GM18907 (cell line): ENCODE data around the gene FAM168A.

Experiments used
- ATAC-seq: cut with Tn5 transposase; IDR thresholded peaks from one replicate; pipeline ENCODE4 v1.9.1; 2021; ENCODE audit warnings: mild to moderate bottlenecking, moderate library complexity; ENCODE audit not compliant: unreplicated experiment

FAM168A gene, protein sequence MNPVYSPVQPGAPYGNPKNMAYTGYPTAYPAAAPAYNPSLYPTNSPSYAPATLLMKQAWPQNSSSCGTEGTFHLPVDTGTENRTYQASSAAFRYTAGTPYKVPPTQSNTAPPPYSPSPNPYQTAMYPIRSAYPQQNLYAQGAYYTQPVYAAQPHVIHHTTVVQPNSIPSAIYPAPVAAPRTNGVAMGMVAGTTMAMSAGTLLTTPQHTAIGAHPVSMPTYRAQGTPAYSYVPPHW

GRCh38 chr11:73597956-73598718, at the start of gene FAM168A:
FAM168A (minus strand) TSS chr11:73598112; CDS start chr11:73468474, 129,638 bp downstream.
- ATAC-seq, result peak; percentile 92

DNA sequence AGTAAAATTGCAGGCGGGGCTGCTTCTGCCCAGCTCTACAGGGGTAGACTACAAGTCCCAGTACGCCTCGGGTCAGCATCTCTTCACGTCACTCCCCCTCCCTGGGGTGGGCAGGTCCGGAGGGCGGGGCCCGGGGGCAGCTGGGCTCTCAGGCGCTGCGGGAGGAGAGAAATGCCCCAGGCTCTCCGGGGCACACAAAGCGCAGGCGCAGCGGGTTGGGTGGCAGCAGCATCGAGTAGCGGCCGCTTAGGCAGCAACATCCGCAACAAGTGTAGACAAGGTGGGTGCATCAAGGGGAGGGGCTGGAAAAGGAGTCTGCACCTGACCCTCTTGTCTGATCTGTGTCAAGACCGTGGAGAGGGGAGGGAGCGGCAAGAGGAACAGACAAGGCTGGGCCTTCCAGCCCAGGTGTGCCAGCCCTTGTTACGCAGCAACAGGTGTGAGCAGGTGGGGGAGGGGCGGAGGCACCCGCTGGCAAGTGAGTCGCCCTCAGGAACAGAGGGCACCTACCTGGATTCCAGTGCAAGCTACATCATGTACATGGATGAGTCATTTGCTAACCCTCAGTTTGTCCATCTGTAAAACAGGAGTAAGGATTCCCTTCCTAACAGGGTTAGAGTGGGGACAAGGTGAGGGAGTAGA, 49.7 kb upstream of the FAM168A start:
- ATAC-seq, result peak; percentile 92

DNA sequence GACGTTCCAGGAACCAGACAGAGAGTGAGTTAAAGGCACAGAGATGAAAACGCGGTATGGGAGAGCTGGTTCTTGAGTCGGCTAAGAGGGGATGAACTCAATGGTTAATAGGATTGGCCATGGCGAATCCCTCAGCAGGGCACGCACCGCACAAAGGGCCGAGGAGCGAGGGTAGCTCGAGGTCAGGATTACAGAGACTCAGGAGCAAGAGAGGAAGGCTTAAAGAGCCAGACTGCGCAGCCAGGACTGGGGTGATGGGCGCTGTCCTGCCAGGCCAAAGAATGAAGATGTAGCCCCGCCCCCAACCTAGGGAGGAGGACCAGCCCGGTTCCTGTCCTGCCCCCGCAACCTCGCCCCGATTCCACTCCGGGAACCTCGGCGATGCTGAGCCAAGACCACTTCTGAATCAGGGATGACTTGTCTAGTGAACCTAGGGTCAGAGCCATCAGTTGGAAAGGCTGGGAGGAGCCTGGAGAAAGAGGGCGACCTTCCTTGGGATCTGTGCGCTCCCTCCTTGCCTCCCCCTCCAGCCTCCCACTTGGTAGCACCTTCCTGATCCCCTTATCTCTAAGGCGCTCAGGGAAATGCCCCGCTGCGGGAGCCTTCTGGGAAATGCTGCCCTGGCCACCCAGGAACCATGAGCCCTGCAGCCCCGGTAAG, 48.2 kb upstream of the FAM168A start, which contains the start of gene PLEKHB1:
Gene PLEKHB1, plus strand, starts transcription at position 610 of the 660 bp plus-strand sequence. Its CDS starts 28 bp downstream, at position 638.
- no peak for ATAC-seq

GRCh38 chr11:73645121-73645969, 47.4 kb upstream of the FAM168A start:
- ATAC-seq, result no peak

DNA sequence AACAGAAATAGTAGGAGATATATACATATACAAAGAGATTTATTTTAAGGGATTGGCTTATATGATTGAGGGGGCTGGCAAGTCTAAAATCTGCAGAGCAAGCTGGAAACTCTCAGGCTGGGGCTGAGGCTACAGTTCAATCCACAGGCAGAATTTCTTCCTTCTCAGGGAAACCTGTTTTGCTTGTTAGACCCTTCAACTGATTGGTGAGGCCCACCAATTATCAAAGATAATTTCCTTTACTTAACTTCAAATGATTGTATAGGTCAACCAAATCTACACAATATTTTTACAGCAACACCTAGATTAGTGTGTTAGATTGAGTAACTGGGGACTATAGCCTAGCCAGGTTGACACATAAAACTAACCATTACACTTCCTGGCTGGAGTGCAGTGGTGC, 43.8 kb upstream of the FAM168A start:
- ATAC-seq, result no peak

- ATAC-seq, result no peak
Measured at GRCh38 chr11:73640592-73640991, 42.7 kb upstream of the FAM168A start.

- no peak for ATAC-seq
Measured at GRCh38 chr11:73637012-73637411, 39.1 kb upstream of the FAM168A start.

GRCh38 chr11:73636249-73636648, 38.3 kb upstream of the FAM168A start:
- no peak for ATAC-seq

DNA sequence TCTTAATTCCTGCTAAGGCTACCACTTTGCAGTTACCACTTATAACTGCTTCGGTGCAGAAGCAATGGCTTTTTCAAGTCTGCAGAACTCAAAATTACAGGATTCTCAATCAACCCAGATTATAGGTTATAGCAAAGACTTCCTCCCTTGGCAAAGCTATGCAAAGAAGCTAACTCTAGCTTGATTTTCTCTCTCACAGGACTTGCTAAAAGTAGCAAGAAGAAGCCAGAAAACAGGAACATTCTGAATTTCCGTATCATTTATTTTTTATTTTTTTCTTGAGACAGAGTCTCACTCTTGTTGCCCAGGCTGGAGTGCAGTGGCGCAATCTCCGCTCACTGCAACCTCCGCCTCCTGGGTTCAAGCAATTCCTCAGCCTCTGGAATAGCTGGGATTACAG, 37.8 kb upstream of the FAM168A start:
- no peak for ATAC-seq

- ATAC-seq, result no peak
Measured at GRCh38 chr11:73633999-73634398, 36.1 kb upstream of the FAM168A start.

DNA sequence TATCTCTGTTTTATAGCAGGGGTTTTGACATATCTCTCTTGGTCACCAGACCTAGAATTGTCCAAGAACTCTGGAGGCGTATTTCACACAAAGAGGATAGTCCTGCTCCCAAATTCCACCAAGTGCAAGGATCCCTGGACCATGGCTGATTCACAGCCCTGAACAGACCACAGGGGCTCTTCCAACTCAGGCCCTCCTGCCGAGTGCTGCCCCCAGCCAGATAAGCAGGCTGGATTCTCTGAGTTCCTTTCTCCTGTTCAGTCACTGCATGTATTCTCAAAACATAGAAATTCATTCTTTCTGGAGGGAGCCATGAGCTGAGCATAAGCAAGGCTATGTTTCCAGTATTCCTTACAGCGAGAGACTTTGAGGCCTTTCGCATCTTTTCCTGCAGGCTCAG, 35.1 kb upstream of the FAM168A start:
- ATAC-seq, result no peak

DNA sequence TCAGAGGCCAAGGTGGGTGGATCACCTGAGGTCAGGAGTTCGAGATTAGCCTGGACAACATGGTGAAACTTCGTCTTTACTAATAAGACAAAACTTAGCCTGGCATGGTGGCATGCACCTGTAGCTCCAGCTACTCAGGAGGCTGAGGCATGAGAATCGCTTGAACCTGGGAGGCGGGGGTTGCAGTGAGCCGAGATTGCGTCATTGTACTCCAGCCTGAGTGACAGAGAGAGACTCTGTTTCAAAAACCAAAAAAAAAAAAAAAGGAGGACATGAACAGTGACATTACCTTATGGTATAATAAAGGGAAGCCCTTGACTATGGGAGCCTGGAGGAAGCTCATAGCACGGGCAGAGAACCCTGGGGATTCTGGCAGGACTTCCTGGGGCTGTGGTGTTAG, 32.0 kb upstream of the FAM168A start:
- ATAC-seq, result no peak

GRCh38 chr11:73625696-73626318, 27.9 kb upstream of the FAM168A start:
- ATAC-seq, result no peak

DNA sequence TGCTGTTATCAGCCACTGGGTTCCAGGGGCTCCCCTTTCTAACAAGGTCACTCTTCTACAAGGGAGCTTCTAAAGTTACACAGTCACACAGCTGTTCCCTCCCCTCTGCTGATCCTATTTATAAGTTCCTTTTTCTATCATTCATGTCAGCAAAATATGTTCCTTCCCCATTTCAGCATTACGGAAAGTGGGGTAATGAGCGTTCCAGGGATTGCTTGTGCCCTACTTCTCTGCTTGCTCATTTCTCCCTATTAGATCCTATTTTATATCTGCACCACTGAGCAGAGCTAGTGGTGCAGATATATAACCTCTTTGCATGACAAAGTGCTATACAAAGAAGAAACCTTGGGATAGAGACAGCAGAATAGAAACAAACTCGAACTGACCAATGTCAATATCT, 25.8 kb upstream of the FAM168A start:
- no peak for ATAC-seq

- ATAC-seq, result no peak
Measured at GRCh38 chr11:73622926-73623593, 25.1 kb upstream of the FAM168A start.

DNA sequence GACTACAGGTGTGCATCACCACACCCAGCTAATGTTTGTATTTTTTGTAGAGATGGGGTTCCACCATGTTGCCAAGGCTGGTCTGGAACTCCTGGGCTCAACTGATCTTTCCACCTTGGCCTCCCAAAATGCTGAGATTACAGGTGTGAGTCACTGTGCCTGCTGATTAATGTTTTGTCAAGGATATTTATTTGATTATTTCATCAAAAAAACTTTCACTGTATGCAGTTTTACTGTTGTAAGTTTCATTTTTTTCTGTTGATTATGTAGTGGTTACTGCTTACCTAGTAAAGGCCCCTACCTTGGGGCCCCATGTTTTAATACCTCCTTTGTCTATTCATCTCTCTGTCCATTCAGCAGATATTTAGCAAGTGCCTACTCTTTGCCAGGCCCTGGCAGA, 16.7 kb upstream of the FAM168A start:
- no peak for ATAC-seq

GRCh38 chr11:73612601-73613140, 14.8 kb upstream of the FAM168A start:
- ATAC-seq, result no peak

DNA sequence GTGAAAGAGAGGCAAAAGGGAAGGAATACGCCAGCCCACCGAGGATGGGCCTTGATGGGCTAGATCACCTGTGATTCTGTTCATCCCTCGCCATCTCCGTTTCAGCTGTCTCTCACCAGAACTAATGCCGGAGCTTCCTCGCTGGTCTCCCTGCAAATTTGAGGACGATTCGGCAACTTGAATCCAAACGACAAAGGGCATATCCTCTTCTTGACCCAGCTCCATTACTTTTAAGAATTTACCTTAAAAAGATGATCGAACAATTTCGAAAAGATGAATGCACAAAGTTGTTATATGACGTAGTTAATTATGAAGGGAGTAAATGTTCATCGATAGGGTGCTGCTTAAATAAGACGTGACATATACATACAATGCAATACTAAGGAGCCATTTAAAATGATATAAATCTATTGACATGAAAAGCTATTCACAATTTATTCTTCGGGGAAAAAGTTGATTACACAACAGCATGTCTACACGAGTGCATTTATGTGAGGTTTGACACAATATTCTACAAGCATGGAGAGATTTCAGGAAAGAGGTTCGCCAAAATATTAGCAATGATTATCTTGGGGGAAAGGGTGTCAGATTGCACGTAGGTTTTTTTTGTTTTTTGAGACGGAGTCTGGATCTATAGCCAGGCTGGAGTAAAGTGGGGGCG, 937 bp upstream of the FAM168A start:
- ATAC-seq, result no peak
